Metanephros (tissue), 1 donor: ENCODE results near the gene KLRG1. TPM values are rescaled to one million over a fixed set of nuclear protein-coding genes. Genes with fewer than 3 reads are reported as not detected.

Source experiments
- total RNA-seq: library from RNA; depleted of rRNA; stranded (reverse); fragments of >200 nt; gene quantifications from one replicate; pipeline ENCODE4 v1.2.3, GENCODE V29; 2014

Gene KLRG1
- 3.9 TPM for total RNA-seq

DNA sequence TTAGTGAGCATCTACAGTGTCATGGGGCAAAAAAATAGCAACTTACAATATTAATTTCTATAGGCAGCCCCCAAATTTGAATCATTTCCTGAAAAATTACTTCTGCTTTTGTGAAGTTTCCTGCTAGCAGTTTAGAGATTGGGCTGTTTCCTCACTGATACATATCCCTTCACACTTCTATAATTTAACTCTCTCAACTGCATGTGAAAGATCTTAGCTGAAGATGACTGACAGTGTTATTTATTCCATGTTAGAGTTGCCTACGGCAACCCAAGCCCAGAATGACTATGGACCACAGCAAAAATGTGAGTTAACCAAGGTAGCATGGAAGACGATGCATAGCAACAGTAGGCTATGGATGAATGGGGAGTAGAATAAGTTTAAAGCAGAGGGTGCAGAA lies at the start of gene KLRG1:
KLRG1 (plus strand) TSS at position 134 of the 400 bp plus-strand sequence; CDS start at position 224, 90 bp downstream.

DNA sequence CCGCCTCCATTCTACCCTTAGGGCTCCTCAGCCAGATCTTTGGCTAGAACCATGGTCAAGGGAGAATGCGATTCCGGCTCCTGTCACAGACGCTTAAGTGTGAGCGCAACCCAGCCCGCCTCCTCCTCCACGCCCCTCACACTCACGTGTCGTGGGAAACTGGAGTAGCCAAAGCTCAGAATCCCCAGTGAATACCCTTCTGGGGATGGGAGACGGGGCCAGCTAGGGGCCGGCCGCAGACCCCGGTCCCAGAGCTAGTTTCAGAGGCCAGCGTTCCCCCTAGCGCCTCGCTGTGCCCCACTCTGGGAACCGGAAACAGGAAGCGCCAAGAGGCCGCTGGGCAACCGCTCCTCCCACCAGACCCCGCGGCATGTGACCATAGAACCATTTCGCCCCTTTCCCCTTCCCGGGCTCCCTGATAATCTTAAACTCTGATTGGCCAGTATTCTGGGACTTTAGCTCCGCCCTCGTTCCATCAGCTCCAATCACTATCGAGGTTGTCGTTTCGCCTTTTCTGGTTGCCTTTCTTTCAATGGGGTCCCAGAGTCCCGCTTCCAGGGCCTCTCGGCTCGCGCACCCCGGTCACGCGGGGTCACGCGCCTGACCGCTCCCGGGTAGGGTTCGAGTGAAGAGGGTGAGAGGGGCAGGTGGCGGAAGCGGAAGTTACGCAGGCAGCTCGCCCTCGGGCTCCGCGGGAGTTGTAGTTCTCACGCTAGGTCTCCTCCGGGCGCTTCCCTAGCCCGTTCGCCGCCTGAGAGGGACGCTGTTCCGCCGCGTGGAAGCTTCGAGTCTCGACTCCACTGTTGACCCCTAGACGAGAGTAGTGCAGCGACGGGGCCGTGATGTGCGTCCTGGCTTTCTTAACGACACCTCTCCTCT lies 39.8 kb upstream of the KLRG1 start, which contains the start of gene M6PR:
M6PR (minus strand) TSS at position 304 of the 879 bp plus-strand sequence. CDS start 3,241 bp downstream, outside the sequence.

Other genes starting within 250 kb of the KLRG1 start
- 0.93 TPM for gene A2ML1, start 166.9 kb upstream of the KLRG1 start, total RNA-seq
- gene PHC1, start 75.0 kb upstream of the KLRG1 start, total RNA-seq, result 85.9 TPM
- gene M6PR, start 39.9 kb upstream of the KLRG1 start, total RNA-seq, result 80.2 TPM
- 306 TPM for gene A2M, start 126.4 kb downstream of the KLRG1 start, total RNA-seq
- gene PZP, start 218.8 kb downstream of the KLRG1 start, total RNA-seq, result 1.6 TPM